ENCODE data around the gene KLKB1. TPM values are rescaled to one million over a fixed set of nuclear protein-coding genes. Genes with fewer than 3 reads are reported as not detected.

The KLKB1 gene
- polyA plus RNA-seq, 1 of the 3 experiments (the other 2 are of a cell fraction), result 0.12 TPM

DNA sequence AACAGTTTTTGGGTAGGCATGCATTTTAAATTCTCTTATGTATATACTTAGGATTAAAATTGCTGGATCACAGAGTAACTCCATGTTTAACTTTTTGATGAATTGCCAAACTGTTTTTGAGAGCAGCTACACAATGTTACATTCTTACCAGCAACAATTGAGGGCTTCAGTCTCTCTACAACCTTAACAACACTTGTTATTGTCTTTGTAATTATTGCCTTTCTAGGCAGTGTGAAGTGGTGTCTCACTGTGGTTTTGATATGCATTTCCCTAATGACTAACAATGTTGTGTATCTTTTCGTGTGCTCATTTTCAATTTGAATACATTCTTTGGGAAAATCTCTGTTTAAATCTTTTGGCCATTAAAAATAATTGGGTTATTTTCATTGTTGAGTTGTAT is 21.3 kb downstream of the KLKB1 start:
- DNase-seq, result no peak
- H3K9me3 ChIP-seq, result no peaks in the 10 kb centered on the region
- H3K4me3 ChIP-seq (ENCODE audit: low read depth in 2 of 2, low read length in 1 of 2), result no peak overlapping the region
- no peak overlapping the region for H3K9ac ChIP-seq
- no peak overlapping the region for H3K27ac ChIP-seq (ENCODE audit: low read depth in 2 of 2, low read length in 1 of 2)
- no peaks in the 10 kb centered on the region for H3F3A ChIP-seq (replicated peaks; ENCODE audit: insufficient read depth)
- H3K9me2 ChIP-seq, result no peaks in the 10 kb centered on the region
- POLR2A ChIA-PET, result no interaction called here
- H4K20me1 ChIP-seq (ENCODE audit: insufficient read depth), result no peaks in the 10 kb centered on the region
- 7% methylated on average over 1 of the region's 1 CpG for WGBS (ENCODE audit: low lambda C conversion rate)
- no peak overlapping the region for H3K4me2 ChIP-seq
- H3K27me3 ChIP-seq (ENCODE audit: insufficient read depth), result no peaks in the 10 kb centered on the region
- no peaks in the 10 kb centered on the region for H3K4me1 ChIP-seq (ENCODE audit: control insufficient read depth in 1 of 2, insufficient read depth in 2 of 2, low read depth in 1 of 2, low read length in 1 of 2)
- TF ChIP-seq RAD21 (IDR thresholded peaks at IDR 0.05; ENCODE audit: low read length) (no peak), FOXJ3 (CRISPR knock-in tag; IDR thresholded peaks at IDR 0.05) (no peak), FOXM1 (IDR thresholded peaks at IDR 0.05; ENCODE audit: low read depth) (no peak), EZH2phosphoT487 (IDR thresholded peaks at IDR 0.05; ENCODE audit: borderline replicate concordance, low read depth) (no peak), IRF3 (IDR thresholded peaks at IDR 0.05; ENCODE audit: low read depth, low read length) (no peak), EP300 (IDR thresholded peaks at IDR 0.05; ENCODE audit: borderline replicate concordance in 1 of 2, low read depth in 1 of 2, low read length in 1 of 2) (no peak), NFIC (IDR thresholded peaks at IDR 0.05; ENCODE audit: borderline replicate concordance) (no peak)
- no peaks in the 10 kb centered on the region for H3K36me3 ChIP-seq (replicated peaks in 1 of 2; ENCODE audit: control insufficient read depth in 1 of 2, insufficient read depth in 2 of 2, low read length in 1 of 2)
- H2AFZ ChIP-seq (ENCODE audit: low read depth), result no peak overlapping the region
- H3K79me2 ChIP-seq (ENCODE audit: insufficient read depth), result no peaks in the 10 kb centered on the region
- CTCF ChIA-PET, result no interaction called here

- H3K27me3 ChIP-seq (ENCODE audit: insufficient read depth), result no peaks in the 10 kb centered on the region
- no peak for DNase-seq
- no peaks in the 10 kb centered on the region for H3K9me3 ChIP-seq
- no peaks in the 10 kb centered on the region for H3K79me2 ChIP-seq (ENCODE audit: insufficient read depth)
- no peaks in the 10 kb centered on the region for H3K36me3 ChIP-seq (replicated peaks in 1 of 2; ENCODE audit: control insufficient read depth in 1 of 2, insufficient read depth in 2 of 2, low read length in 1 of 2)
- H3K9me2 ChIP-seq, result no peaks in the 10 kb centered on the region
- no peak overlapping the region for H2AFZ ChIP-seq (ENCODE audit: low read depth)
- no peak overlapping the region for H3K4me3 ChIP-seq (ENCODE audit: low read depth in 2 of 2, low read length in 1 of 2)
- H3F3A ChIP-seq (replicated peaks; ENCODE audit: insufficient read depth), result no peaks in the 10 kb centered on the region
- H3K9ac ChIP-seq, result no peak overlapping the region
- no peaks in the 10 kb centered on the region for H4K20me1 ChIP-seq (ENCODE audit: insufficient read depth)
- ChIA-PET CTCF (no interaction called here), POLR2A (no interaction called here)
- H3K4me2 ChIP-seq, result no peak overlapping the region
- no peaks in the 10 kb centered on the region for H3K4me1 ChIP-seq (ENCODE audit: control insufficient read depth in 1 of 2, insufficient read depth in 2 of 2, low read depth in 1 of 2, low read length in 1 of 2)
- WGBS (ENCODE audit: low lambda C conversion rate), result 28% methylated on average over 8 of the region's 8 CpGs
- H3K27ac ChIP-seq (ENCODE audit: low read depth in 2 of 2, low read length in 1 of 2), result no peak overlapping the region
- no peak for TF ChIP-seq EP300 (IDR thresholded peaks at IDR 0.05; ENCODE audit: borderline replicate concordance in 1 of 2, low read depth in 1 of 2, low read length in 1 of 2)
- TF ChIP-seq RCOR1 (IDR thresholded peaks at IDR 0.05; ENCODE audit: low read length), result no peak
- TF ChIP-seq RXRA (IDR thresholded peaks at IDR 0.05; ENCODE audit: borderline replicate concordance, low read depth), result no peak
- no peak for TF ChIP-seq EZH2phosphoT487 (IDR thresholded peaks at IDR 0.05; ENCODE audit: borderline replicate concordance, low read depth)
- no peak for TF ChIP-seq CTCF (IDR thresholded peaks at IDR 0.05)
- TF ChIP-seq TCF12 (IDR thresholded peaks at IDR 0.05), result no peak
- no peak for TF ChIP-seq POLR2AphosphoS5 (IDR thresholded peaks at IDR 0.05; ENCODE audit: low read depth, low read length)
- no peak for TF ChIP-seq SIN3A (IDR thresholded peaks at IDR 0.05; ENCODE audit: borderline replicate concordance, low read depth, low read length)
- no peak for TF ChIP-seq CHD2 (IDR thresholded peaks at IDR 0.05; ENCODE audit: low read length, partially characterized antibody)
- no peak for TF ChIP-seq GATA2 (CRISPR knock-in tag; IDR thresholded peaks at IDR 0.05)
- no peak for TF ChIP-seq FOXJ3 (CRISPR knock-in tag; IDR thresholded peaks at IDR 0.05)
- TF ChIP-seq ELF1 (IDR thresholded peaks at IDR 0.05), result no peak
- TF ChIP-seq MEF2A (IDR thresholded peaks at IDR 0.05; ENCODE audit: borderline replicate concordance, low read depth), result no peak
- TF ChIP-seq, protein P1, sequence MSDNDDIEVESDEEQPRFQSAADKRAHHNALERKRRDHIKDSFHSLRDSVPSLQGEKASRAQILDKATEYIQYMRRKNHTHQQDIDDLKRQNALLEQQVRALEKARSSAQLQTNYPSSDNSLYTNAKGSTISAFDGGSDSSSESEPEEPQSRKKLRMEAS (IDR thresholded peaks at IDR 0.05; ENCODE audit: low read depth), result no peak
- no peak for TF ChIP-seq IRF3 (IDR thresholded peaks at IDR 0.05; ENCODE audit: low read depth, low read length)
- TF ChIP-seq TEAD4 (IDR thresholded peaks at IDR 0.05; ENCODE audit: borderline replicate concordance, insufficient read depth), result no peak
- TF ChIP-seq, protein P2, sequence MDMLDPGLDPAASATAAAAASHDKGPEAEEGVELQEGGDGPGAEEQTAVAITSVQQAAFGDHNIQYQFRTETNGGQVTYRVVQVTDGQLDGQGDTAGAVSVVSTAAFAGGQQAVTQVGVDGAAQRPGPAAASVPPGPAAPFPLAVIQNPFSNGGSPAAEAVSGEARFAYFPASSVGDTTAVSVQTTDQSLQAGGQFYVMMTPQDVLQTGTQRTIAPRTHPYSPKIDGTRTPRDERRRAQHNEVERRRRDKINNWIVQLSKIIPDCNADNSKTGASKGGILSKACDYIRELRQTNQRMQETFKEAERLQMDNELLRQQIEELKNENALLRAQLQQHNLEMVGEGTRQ (IDR thresholded peaks at IDR 0.05; ENCODE audit: borderline replicate concordance, low read depth, low read length), result no peak
- no peak for TF ChIP-seq TAF1 (IDR thresholded peaks at IDR 0.05; ENCODE audit: borderline replicate concordance, low read depth, low read length)
Observed at GRCh38 chr4:186249785-186250754, 22.8 kb downstream of the KLKB1 start.

Measured in SK-N-SH (cell line).